Activated naive CD4-positive, alpha-beta T cell (primary cell): Measurements from ENCODE around the gene B4GALT3.

ENCODE experiments used
- DNase-seq, 4 experiments: peaks; one replicate each; lab custom pipeline; 2025; lab: John Stamatoyannopoulos, UW

Gene B4GALT3

DNA sequence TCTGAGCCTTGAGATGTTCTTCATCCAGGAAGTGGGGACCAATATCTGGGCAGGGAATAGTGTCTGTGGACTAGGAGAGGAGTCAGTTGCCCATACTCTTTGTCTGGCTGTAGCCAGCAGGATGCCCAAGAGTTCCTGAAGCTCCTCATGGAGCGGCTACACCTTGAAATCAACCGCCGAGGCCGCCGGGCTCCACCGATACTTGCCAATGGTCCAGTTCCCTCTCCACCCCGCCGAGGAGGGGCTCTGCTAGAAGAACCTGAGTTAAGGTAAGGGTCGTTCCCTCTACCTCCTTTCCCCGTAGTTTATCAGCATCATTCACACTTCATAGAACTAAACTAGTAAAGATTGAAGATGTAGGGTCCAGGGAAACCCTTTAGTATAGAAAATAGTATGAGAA, 14.5 kb downstream of the B4GALT3 start:
- no peak for DNase-seq

DNA sequence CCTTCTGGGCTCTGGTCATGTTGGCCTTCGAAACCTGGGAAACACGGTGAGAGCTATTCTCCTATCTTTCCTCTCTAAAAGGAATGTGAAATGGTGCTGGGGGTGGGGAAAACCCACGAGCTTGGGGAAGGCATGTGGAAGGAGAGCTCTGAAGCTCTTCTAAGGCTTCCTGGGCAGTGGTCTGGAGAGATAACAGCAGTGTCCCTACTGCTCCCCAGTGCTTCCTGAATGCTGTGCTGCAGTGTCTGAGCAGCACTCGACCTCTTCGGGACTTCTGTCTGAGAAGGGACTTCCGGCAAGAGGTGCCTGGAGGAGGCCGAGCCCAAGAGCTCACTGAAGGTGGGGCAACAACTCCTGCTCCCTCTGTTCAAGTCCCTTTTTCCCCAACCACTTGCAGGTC, 15.3 kb downstream of the B4GALT3 start:
- DNase-seq: no peak

DNA sequence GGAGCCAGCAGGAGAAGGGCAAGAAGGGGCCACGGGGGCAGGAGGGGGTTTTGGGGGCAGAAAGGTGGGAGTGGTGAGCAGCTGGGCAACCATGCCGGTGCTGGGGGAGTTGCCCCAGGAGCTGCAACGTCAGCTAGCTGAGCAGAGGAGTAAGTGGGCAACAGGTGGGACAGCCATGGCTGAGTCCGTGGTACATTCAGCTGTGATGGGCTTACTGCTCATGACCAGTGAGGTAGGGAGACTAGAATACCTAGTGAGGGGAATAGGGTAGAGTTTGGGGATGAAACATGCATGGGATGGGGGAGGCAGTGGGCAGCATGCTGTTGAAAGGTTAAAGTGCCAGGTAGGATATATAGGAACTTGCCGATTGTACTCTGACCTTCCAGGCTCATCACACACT, 15.7 kb downstream of the B4GALT3 start:
- DNase-seq: no peak

DNA sequence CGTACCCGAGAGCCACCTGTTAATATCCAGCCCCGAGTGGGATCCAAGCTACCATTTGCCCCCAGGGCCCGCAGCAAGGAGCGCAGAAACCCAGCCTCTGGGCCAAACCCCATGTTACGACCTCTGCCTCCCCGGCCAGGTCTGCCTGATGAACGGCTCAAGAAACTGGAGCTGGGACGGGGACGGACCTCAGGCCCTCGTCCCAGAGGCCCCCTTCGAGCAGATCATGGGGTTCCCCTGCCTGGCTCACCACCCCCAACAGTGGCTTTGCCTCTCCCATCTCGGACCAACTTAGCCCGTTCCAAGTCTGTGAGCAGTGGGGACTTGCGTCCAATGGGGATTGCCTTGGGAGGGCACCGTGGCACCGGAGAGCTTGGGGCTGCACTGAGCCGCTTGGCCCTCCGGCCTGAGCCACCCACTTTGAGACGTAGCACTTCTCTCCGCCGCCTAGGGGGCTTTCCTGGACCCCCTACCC, 16.6 kb downstream of the B4GALT3 start:
- no peak for DNase-seq

DNA sequence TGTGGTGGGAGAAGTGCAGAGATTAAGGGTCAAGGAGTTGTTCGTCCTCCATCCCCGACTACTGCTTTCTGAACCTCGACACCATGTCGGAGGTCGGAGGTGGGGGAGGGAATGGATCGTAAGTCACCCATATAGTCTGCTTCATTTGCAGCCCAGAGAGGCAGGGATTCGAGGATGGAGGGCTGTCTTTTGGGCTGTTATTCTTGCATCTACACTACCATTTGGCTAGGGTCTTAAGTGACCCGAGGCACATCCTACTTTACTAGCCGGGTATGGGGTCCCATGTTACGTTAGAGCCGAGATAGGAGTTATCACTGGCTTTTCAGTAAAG, 17.4 kb downstream of the B4GALT3 start:
- DNase-seq: no peak

DNA sequence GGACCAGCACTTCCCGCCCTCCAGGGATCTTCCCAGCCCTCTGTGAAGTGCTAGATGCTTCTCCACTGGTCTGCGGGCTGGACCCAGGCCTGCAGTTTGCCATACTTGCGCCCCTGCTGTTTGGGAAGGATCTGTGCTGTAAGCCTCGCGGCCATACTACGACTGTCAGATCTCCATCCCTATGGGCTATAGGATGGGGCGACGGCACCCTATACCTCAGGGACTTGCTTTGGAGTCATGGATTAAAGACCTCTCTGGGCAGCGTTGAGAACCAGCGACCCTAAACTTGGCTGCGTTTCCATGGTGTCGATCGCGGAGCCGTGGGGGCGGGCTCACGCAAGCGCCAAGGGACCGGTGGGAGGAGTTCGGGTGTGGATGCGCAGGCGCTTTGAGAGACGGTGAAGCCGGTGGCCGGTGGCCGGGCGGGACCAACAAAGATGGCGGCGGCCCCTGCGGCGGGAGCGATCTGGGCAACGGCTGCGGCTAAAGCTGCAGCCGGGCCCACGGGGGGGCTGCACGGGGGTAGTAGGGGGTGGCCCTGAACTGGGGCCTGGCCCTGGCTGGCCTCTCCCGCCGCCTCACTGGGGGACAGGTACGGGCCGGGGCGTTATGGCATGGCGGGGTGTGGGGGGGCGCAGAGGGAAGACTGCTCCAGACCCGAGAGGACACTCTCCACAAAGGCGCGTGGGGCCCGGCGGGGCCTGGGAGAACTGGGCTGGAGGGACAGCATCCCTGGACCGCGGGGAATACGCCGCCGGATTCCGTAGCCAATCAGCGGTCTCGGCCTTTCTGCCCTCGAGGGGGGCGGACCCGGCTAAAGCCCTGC, 18.0 kb downstream of the B4GALT3 start, which contains the start of gene USP21:
Gene USP21 (plus strand): TSS at position 414 of the 826 bp plus-strand sequence. CDS start 1,141 bp downstream, outside the sequence.
- DNase-seq: peak; percentile 79 to 88 (median 86)

DNA sequence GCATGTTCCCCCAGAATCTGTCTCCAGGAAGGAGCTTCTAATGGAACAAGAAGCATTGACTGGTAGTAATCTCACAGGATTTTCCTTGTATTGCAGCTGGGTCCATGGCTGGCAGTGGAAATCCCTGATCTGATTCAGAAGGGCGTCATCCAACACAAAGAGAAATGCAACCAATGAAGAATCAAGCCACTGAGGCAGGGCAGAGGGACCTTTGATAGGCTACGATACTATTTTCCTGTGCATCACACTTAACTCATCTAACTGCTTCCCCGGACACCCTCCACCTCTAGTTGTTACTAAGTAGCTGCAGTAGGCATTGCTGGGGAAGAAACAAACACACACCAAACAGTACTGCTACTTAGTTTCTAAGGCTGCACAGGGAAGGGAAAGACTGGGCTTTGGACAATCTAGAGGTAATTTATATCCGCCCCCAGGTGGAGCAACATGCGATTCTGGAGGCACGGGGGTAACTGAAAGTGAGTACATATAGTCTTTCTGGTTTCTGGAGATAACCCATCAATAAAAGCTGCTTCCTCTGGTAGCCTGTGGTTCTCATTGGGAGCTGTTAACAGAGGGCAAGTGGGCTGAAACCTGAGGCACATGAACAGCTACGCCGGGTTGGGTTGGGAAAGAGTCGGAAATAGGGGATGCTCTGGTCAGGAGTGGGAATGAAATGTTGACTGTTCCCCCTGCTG, 18.8 kb downstream of the B4GALT3 start:
- no peak for DNase-seq

DNA sequence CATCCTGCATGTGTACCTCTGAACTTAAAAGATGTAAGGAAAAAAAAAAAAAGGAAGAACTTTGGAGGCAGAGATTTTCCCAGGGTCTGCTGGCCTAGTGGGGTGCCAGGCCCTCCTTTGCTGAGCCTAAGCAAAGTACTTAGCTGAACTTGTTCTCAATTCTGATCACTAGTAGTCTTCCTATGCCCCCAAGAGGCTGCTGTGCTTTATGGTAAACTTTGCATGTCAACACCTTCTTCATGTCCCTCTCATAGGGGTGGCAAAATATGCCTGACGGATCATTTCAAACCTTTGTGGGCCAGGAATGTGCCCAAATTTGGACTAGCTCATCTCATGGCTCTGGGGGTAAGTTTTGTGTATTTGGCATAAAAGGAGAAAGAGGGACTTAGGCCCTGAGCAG, 19.4 kb downstream of the B4GALT3 start:
- no peak for DNase-seq

DNA sequence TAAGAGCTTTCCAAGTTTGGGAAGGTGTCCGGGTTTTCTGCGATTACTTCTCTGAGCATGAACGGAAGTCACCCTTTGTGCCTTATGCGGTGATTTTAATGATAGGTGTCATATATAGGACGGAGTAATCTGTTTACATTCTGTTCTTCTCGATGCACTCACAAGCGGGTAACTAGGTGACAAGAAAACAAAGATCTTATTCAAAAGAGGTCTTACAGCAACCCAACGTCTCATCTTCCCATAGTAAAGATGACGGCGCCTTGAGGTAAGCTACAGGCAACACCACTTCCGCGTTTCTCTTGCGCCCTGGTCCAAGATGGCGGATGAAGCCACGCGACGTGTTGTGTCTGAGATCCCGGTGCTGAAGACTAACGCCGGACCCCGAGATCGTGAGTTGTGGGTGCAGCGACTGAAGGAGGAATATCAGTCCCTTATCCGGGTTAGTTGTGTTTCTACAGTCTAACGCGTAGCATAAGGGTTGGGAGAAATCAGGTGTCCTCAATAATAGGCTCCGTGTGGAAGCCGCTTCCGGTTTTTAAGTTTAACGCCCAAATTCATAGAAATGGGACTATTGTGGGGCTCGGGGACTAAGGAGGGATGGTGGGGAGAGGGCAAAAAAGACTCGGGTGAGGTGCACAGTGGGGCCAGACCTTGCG, 23.5 kb downstream of the B4GALT3 start, which contains the start of gene UFC1:
Gene UFC1 (plus strand): TSS at position 297 of the 656 bp plus-strand sequence. CDS start 20 bp downstream, at position 317.
- peak; percentile 39 to 69 (median 62) for DNase-seq

DNA sequence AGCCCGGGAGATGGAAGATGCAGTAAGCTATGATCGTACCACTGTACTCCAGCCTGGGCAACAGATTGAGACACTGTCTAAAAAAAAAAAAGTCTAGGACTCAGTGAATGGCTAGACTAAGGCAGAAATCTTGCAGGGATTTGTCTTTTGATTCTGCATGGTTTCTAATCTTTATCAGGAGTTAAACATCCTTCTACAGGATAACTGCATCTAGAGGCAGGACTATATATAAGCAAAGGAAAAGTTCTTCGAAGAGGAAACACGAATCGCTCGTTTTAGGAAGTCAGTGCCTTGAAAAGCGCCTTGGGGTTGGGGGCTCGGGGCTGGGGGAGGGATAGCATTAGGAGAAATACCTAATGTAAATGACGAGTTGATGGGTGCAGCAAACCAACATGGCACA, 24.1 kb downstream of the B4GALT3 start:
- no peak for DNase-seq

DNA sequence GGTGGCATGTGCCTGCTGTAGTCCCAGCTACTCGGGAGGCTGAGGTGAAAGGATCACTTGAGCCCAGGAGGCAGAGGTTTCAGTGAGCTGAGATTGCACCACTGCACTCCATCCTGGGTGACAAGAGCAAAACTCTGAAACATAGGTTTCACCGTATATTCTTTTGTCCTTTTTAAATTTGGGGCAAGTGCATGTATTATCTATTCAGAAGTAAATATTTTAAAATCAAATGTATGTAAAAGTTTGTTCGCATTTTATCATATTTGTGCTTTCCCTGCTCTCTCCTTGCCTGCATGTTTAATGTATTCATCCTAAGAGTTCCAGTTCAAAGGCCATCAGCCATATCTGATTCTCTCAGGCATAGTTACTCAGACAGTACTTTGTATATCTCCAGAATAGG, 31.5 kb downstream of the B4GALT3 start:
- no peak for DNase-seq

DNA sequence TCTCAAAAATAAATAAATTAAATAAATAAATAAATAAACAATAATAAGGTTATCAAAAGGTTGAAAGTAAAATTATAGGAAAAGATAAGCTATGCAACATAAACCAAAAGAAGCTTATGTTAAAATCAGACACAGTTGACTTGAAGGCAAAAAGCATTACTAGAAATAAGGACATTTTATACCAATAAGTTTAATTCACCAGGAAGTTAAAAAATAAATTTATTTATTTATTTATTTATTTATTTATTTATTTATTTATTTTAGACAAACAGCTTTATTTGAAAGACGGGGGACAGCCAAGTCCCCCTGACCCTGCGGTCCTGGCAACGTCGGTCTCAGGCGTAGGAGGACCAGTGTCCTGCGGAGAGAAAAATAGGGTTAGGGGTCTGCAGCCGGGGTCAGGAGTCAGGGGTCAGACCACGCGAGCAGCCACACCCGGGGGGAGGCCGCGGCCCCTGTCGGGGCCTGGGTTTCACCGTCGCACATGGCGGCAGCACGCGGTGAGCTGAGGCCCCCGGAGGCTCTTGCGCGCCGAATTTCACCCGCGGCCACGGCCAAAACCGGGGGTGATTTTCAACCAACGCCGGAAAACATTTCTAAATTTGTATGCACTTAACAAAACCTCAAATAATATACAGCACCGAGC, 36.4 kb downstream of the B4GALT3 start:
- DNase-seq: no peak

DNA sequence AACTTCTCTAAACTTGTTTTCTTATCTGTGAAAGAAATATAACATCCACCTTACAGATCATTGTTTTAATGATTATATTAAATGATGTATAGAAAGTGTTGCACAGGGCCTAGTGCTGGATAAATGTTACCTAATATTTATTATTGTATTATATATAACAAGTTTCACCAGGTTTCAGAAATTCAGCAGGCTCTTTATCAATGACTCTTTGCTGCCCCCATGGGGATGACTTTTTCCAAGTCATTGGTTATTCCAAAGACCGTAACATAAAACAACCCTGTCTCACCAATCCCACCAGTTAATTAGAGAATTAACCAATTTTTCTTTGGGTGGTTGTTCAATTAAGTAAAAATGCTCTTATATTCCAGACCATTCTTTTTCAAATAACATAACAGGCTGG, 37.5 kb downstream of the B4GALT3 start:
- peak in 1 of 4 experiments; percentile 9 for DNase-seq

DNA sequence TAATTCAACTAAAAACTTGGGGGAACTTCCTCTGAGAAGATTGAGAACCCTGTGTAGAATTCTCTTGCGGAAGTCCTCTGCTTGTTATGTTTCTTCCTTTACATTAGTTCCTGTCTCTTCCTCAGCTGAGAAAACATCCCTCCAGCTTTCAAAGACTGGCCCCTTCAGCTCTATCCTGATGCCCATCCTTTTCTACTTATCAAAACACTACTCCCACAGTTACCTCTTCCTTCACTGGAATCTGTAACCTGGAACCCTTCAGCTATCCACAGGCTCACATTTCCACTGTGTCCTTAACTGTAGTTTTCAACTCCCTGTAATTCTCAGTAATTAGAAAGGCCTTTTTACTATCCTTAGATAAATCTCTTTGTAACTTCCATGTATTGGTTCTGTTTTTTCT, 38.9 kb downstream of the B4GALT3 start:
- no peak for DNase-seq

DNA sequence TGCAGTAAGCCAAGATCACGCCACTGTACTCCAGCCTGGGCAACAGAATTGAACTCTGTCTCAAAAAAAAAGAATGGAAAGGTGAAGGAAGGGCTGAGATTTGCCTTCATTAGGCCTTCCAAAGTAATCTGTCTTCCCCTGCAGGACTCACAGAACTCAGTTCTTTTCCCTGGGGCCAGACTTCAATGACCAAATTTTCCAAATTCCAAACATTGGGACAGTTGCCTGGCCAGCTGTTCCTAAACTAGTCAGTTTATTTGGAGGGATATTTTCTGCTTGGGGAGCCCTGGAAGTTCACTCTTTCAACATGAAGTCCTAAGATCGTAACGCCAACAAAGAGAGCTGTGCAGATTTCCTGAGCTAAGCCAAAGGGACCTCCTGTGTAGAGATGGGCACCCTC, 39.4 kb downstream of the B4GALT3 start:
- no peak for DNase-seq

DNA sequence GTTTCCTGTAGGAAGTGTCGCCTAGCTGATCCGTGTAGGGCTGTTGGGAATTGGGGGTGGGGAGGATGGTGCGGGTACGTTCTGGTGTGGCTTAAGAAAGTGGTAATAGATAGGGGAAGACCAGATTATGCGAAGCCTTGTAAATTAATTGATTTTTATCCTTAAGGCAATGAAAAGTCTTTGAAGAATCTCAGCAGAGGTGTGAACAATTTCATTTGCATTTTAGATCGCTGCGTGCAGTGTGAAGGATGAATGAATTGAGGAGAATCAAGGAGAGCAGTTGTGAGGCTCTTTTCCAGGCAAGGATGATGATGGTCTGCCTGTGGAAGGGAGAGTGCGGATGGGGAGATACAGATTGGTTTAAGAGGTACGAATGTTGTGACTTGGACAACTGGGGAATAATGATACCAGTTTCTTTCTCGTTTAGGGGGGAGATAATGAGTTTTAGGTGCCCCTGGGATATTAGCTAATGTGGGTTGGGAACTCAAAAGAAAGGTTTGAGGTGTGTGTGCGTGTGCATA, 44.0 kb downstream of the B4GALT3 start:
- DNase-seq: no peak

DNA sequence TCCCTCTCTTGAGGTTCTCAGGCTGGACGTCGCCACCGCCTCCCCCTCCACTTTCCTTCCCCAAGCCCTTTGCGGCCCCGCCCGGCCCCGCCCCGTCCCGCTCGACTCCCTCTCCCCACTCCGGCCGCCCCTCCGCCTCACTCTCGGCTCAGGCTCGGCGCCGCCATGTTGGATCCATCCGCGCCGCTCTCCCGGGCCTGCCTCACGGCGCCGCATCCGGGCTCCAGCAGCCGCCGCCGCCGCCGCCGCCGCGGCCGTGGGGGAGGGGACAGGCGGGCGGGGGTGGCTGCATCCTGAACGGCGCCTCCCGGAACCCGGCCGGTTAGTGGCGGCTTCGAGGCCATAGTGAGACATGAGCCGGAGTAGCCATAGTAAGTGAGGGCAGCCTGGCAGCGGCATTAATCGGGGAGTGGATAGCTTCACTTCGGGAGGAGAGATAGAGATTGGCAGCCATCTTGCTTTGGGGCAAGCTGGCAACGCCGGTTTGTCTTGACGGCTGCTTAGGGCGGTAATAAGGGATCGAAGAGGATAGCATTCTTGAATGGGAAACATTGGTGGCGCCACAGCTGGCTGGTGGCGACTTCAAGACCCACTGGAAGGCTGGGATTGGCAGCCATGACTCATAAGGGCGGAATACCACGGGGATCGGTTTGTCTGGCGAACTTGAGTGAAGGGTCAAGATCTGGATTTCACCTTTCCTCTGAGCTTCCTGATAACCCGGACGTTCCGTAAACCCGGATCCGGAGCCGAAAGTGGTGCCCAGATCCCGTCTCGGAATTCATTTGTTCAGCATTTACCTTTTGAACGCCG, 44.7 kb downstream of the B4GALT3 start, which contains the start of gene DEDD:
Gene DEDD (minus strand): TSS at position 258 of the 810 bp plus-strand sequence. CDS start 8,205 bp downstream, outside the sequence.
- DNase-seq: peak; percentile 67 to 82 (median 70)

DNA sequence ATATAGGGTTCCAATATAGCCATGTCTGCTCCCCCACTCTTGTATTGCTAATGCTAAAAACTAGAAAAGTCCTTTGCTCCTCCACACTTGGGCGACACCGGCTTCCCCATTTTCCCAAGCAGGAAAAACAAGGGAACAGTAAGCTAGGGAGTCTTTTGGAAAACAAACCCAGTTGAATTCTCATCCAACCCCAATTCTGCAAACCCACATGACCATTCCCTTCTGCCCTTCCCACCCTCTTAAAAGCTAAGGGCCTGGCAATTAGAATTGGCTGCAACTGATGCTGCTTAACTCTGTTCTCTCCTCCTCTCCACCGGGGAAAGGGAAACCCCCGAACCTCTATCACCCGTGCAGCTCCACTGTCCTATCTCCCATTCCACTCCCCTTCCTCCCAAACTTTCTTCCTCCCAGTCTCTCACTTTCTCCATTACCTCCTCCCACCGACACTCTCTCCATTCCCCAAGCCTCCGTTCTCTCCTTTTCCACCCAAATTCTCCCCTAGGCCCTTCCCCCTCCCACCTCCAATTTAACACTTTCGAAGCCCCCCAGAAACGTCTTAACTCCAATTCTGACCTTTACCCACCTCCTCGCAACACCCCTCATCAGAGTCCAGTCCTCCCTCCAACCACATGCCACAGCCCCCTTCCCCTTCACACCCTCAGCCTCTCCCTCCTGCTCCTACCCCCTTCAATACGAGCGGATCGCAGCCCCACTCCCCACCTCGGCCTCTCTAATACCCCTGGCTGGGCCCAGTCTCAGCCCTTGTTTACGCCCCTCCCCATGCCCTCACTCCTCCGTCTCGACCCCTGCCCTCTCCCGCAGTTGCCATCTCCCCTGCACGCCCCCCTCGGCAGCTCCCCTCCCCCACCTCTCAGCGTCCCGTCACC, 45.5 kb downstream of the B4GALT3 start:
- no peak for DNase-seq

DNA sequence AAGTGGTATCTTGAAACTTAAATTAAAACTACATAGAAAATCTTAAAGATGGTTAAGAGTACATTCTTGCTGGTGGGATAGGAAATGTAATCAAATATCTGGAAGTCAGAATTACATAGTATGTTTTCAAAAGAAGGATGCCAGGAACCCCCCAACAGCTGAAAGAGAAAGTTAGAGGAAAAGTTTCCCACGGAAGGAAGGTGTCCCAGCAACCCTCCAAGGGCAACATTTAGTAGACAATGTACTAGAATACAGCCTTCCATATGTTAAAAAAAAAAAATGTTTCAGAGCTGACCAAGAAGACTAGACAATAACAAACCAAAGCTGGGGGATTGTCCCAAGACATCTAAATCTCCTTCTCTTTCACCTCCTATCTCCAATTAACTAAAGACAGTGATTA, 47.0 kb downstream of the B4GALT3 start:
- no peak for DNase-seq
